OCI-LY1 (cell line): ENCODE measurements around the gene ACRBP.

Experiments used
- H2AFZ ChIP-seq: fragments of 200-600 bp; sonication (generic), shearing (Covaris generic); 2 replicates; pipeline ENCODE4 v1.6.0; 2014; ENCODE audit warnings: antibody characterized with exemption, mild to moderate bottlenecking, low read length
- H3F3A ChIP-seq: fragments of 200-600 bp; sonication (generic), shearing (Covaris generic); 2 replicates; pipeline ENCODE4 v1.6.0; 2014; ENCODE audit warnings: mild to moderate bottlenecking, antibody characterized with exemption, low read length, moderate library complexity; ENCODE audit not compliant: insufficient read depth
- H3K27ac ChIP-seq: fragments of 200-600 bp; sonication (generic); 2 replicates; pipeline ENCODE4 v1.5.1; 2014; ENCODE audit warnings: low read length, mixed run types, mild to moderate bottlenecking, low read depth; ENCODE audit not compliant: poor library complexity, severe bottlenecking
- H3K27me3 ChIP-seq: fragments of 200-600 bp; sonication (generic); 2 replicates; pipeline ENCODE4 v1.6.0; 2014; ENCODE audit warnings: antibody characterized with exemption, mild to moderate bottlenecking, low read length, moderate library complexity; ENCODE audit not compliant: insufficient read depth
- H3K36me3 ChIP-seq: fragments of 200-600 bp; sonication (generic); 2 replicates; pipeline ENCODE4 v1.6.1; 2014; ENCODE audit warnings: mild to moderate bottlenecking, antibody characterized with exemption, low read length, moderate library complexity, mixed read lengths; ENCODE audit not compliant: insufficient read depth
- H3K4me1 ChIP-seq: fragments of 200-600 bp; sonication (generic); 2 replicates; pipeline ENCODE4 v1.5.1; 2014; ENCODE audit warnings: mild to moderate bottlenecking, low read length, moderate library complexity; ENCODE audit not compliant: insufficient read depth, severe bottlenecking
- H3K4me2 ChIP-seq: fragments of 200-600 bp; sonication (generic), shearing (Covaris generic); 2 replicates; pipeline ENCODE4 v1.6.1; 2014; ENCODE audit warnings: low read length
- H3K4me3 ChIP-seq: fragments of 200-600 bp; sonication (generic); 2 replicates; pipeline ENCODE4 v1.5.1; 2014; ENCODE audit warnings: low read length, low read depth, mild to moderate bottlenecking, mixed read lengths; ENCODE audit not compliant: poor library complexity, severe bottlenecking
- H3K79me2 ChIP-seq: fragments of 200-600 bp; shearing (Covaris generic); 2 replicates; pipeline ENCODE4 v1.6.1; 2016; ENCODE audit warnings: mixed run types, low read length, mixed read lengths; ENCODE audit not compliant: insufficient read depth
- H3K9ac ChIP-seq: fragments of 200-600 bp; sonication (generic), shearing (Covaris generic); 2 replicates; pipeline ENCODE4 v1.6.1; 2014; ENCODE audit warnings: mild to moderate bottlenecking, low read length, mixed read lengths
- H3K9me2 ChIP-seq: fragments of 200-600 bp; sonication (generic), shearing (Covaris generic); 2 replicates; pipeline ENCODE4 v1.6.1; 2014; ENCODE audit warnings: low read depth, mild to moderate bottlenecking, low read length, mixed read lengths
- H3K9me3 ChIP-seq: fragments of 200-600 bp; shearing (Covaris generic); 2 replicates; pipeline ENCODE4 v1.6.1; 2014; ENCODE audit warnings: low read length, mixed read lengths
- H4K20me1 ChIP-seq: fragments of 200-600 bp; sonication (generic), shearing (Covaris generic); 2 replicates; pipeline ENCODE4 v1.6.0; 2016; ENCODE audit warnings: mild to moderate bottlenecking, low read length; ENCODE audit not compliant: insufficient read depth
- EZH2 ChIP-seq: fragments of 200-600 bp; sonication (generic), shearing (Covaris generic); IDR thresholded peaks from 2 replicates; pipeline ENCODE4 v1.8.0; 2017; ENCODE audit warnings: borderline replicate concordance, mixed run types, mild to moderate bottlenecking, antibody characterized with exemption, low read length, moderate library complexity, mixed read lengths
- TF ChIP-seq, protein P1 (sequence below): fragments of 200-600 bp; sonication (generic), shearing (Covaris generic); IDR thresholded peaks from 2 replicates; pipeline ENCODE4 v1.5.1; 2017; ENCODE audit warnings: mild to moderate bottlenecking, antibody characterized with exemption, low read length, moderate library complexity, mixed read lengths

Gene ACRBP

GRCh38 chr12:6605421-6606330 is 41.6 kb downstream of the ACRBP start:
- Histone ChIP-seq H3K4me1 (peaks cover 44% of the 10 kb centered on the region), H3K27ac (peak overlapping the region; percentile 58), H3K4me3 (peak overlapping the region; percentile 83), H3F3A (peaks cover 19% of the 10 kb centered on the region), H2AFZ (no peak overlapping the region), H3K4me2 (peak overlapping the region; percentile 93), H4K20me1 (no peaks in the 10 kb centered on the region; the same call in 1 of the 2 replicates), H3K27me3 (no peaks in the 10 kb centered on the region), H3K36me3 (peaks cover 47% of the 10 kb centered on the region), H3K9me2 (no peaks in the 10 kb centered on the region), H3K9ac (peak overlapping the region; percentile 79), H3K79me2 (peaks cover 27% of the 10 kb centered on the region), H3K9me3 (no peaks in the 10 kb centered on the region)
- TF ChIP-seq, protein P1, sequence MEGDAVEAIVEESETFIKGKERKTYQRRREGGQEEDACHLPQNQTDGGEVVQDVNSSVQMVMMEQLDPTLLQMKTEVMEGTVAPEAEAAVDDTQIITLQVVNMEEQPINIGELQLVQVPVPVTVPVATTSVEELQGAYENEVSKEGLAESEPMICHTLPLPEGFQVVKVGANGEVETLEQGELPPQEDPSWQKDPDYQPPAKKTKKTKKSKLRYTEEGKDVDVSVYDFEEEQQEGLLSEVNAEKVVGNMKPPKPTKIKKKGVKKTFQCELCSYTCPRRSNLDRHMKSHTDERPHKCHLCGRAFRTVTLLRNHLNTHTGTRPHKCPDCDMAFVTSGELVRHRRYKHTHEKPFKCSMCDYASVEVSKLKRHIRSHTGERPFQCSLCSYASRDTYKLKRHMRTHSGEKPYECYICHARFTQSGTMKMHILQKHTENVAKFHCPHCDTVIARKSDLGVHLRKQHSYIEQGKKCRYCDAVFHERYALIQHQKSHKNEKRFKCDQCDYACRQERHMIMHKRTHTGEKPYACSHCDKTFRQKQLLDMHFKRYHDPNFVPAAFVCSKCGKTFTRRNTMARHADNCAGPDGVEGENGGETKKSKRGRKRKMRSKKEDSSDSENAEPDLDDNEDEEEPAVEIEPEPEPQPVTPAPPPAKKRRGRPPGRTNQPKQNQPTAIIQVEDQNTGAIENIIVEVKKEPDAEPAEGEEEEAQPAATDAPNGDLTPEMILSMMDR: 0 out of 2 replicates have a peak, but pooled peaks have one; percentile 6
- TF ChIP-seq EZH2: no peak

GRCh38 chr12:6604259-6605029 is 42.8 kb downstream of the ACRBP start:
- Histone ChIP-seq H3K4me1 (peaks cover 44% of the 10 kb centered on the region), H2AFZ (no peak overlapping the region), H3K27ac (peak overlapping the region; percentile 58), H3K9ac (peak overlapping the region; percentile 79), H4K20me1 (no peaks in the 10 kb centered on the region; the same call in 1 of the 2 replicates), H3K4me2 (peak overlapping the region; percentile 93), H3K79me2 (peaks cover 27% of the 10 kb centered on the region), H3K27me3 (no peaks in the 10 kb centered on the region), H3K9me3 (no peaks in the 10 kb centered on the region), H3K36me3 (peaks cover 59% of the 10 kb centered on the region), H3F3A (peaks cover 19% of the 10 kb centered on the region), H3K4me3 (peak overlapping the region; percentile 83), H3K9me2 (no peaks in the 10 kb centered on the region)
- TF ChIP-seq, protein P1: no peak
- no peak for TF ChIP-seq EZH2

DNA sequence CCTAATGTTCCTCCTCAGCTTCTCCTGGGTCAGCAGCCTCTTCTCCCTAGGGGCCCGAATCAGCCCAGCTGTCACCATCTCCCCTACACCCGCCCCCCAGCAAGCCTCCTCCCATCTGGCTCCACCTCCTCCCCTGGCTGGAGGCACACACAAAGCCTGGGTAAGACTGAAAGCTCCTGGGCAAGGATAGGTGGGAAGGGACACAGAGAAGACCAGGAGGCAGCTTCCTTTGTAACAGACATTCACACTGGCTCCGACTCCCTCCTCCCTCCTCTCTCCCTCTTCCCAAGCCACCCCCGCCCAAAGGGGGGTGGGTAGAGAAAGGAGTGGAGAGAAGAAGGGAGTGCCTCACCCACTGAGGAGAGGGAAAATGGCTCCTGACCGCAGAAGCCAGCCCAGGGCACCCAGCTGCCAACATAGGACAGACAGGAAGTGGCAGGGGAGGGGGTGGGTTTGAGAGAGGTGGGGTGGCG is 44.1 kb downstream of the ACRBP start:
- Histone ChIP-seq H3K9ac (peak overlapping the region; percentile 21; the same call in 1 of the 2 replicates), H3K9me3 (no peaks in the 10 kb centered on the region), H3K27me3 (no peaks in the 10 kb centered on the region), H2AFZ (no peak overlapping the region), H3K27ac (peak overlapping the region; percentile 32), H3K4me1 (peaks cover 43% of the 10 kb centered on the region), H3F3A (peaks cover 5% of the 10 kb centered on the region), H3K4me2 (peak overlapping the region; percentile 53), H3K79me2 (peaks cover 27% of the 10 kb centered on the region), H3K36me3 (peaks cover 73% of the 10 kb centered on the region), H3K4me3 (peak overlapping the region; percentile 83), H3K9me2 (no peaks in the 10 kb centered on the region), H4K20me1 (no peaks in the 10 kb centered on the region; the same call in 1 of the 2 replicates)
- no peak for TF ChIP-seq EZH2
- TF ChIP-seq, protein P1: no peak
